Kidney (tissue), 14 donors: Measurements from ENCODE around the gene FSHR. TPM values are rescaled to one million over a fixed set of nuclear protein-coding genes. Genes with fewer than 3 reads are reported as not detected.

Experiments used
- DNase-seq, 5 donors: peaks; one replicate each; pipeline ENCODE4 v3.0.0-alpha.2; 2013 to 2020
- FAIRE-seq: peaks from 2 replicates; lab custom pipeline; 2012; peaks lifted over from hg19 to GRCh38; lab: Jason Lieb, UNC
- H3K27ac ChIP-seq, 2 donors: one replicate each; pipeline ENCODE4 v1.7.0; 2013; ENCODE audit warnings: low read depth in 2 of 2, low read length in 2 of 2, inconsistent platforms in 1 of 2
- H3K27me3 ChIP-seq: one replicate; pipeline ENCODE4 v1.7.1; 2013; ENCODE audit warnings: low read length, inconsistent platforms; ENCODE audit not compliant: control insufficient read depth, insufficient read depth
- H3K36me3 ChIP-seq, 3 donors: one replicate each; pipeline versions ENCODE4 v1.7.0 to v1.7.1; 2013; ENCODE audit warnings: low read length in 3 of 3, control low read depth in 1 of 3, inconsistent platforms in 1 of 3; ENCODE audit not compliant: insufficient read depth in 3 of 3, control insufficient read depth in 2 of 3
- H3K4me1 ChIP-seq, 3 donors: one replicate each; pipeline versions ENCODE4 v1.7.0 to v1.7.1; 2013; ENCODE audit warnings: low read length in 3 of 3, inconsistent platforms in 1 of 3, low read depth in 1 of 3; ENCODE audit not compliant: control insufficient read depth in 2 of 3, insufficient read depth in 2 of 3
- H3K4me3 ChIP-seq, 3 donors: one replicate each; pipeline versions ENCODE4 v1.7.0 to v1.8.1; 2013; ENCODE audit warnings: low read length in 3 of 3, control low read depth in 1 of 3, inconsistent platforms in 1 of 3
- H3K9ac ChIP-seq, 3 donors: one replicate each; pipeline versions ENCODE4 v1.7.0 to v1.7.1; 2013; ENCODE audit warnings: low read length in 3 of 3, control low read depth in 1 of 3, inconsistent platforms in 1 of 3
- H3K9me3 ChIP-seq, 3 donors: one replicate each; pipeline versions ENCODE4 v1.7.0 to v1.7.1; 2013; ENCODE audit warnings: low read length in 3 of 3, control low read depth in 1 of 3, inconsistent platforms in 1 of 3; ENCODE audit not compliant: control insufficient read depth in 2 of 3, insufficient read depth in 1 of 3
- CTCF ChIP-seq: IDR thresholded peaks from 3 replicates; pipeline ENCODE4 v1.5.1; 2012; ENCODE audit warnings: mild to moderate bottlenecking, moderate library complexity, borderline replicate concordance; ENCODE audit not compliant: insufficient read depth; ENCODE audit errors: extremely low read depth
- intact Hi-C: fragments of 100-400 bp; cut with DNase I; formaldehyde crosslinking; loops from one replicate; pipeline ENCODE4 v1.11.1; 2022
- polyA plus RNA-seq: library from polyadenylated mRNA; stranded (reverse); fragments of 350-450 nt; fragmentation: Illumina TruSeq; extraction: RNeasy Lipid Tissue Mini Kit (QIAGEN cat#74804); gene quantifications from one replicate; pipeline ENCODE4 v1.2.3, GENCODE V29; 2014; ENCODE audit warnings: low read depth, low replicate concordance; ENCODE audit not compliant: insufficient read depth
- total RNA-seq: library from RNA; stranded (reverse); fragmentation: NEBNext Ultra II Directional; extraction: Animal tissue kit (Norgen Biotek cat#: 25700); gene quantifications from one replicate; pipeline ENCODE4 v1.2.1, GENCODE V29; 2021
- donor health status: control.
- donor health status: control.
- donor health status: control.
- donor health status: control.
- donor health status: control.
- donor health status: DM: yes; HTN: yes; CAD: no.
- donor health status: Normal renal cell carcinoma (clear cell type).

Gene FSHR
- total and polyA plus RNA-seq, 2 donors from 2014 or later: 0.54 TPM; not detected in 1

- Histone ChIP-seq H3K4me1 (no peaks in the 10 kb centered on the region), H3K27me3 (no peaks in the 10 kb centered on the region), H3K27ac (no peak overlapping the region), H3K9me3 (peaks cover 0 to 4% (median 0%) of the 10 kb centered on the region in 3 donors), H3K9ac (no peak overlapping the region), H3K36me3 (no peaks in the 10 kb centered on the region), H3K4me3 (no peak overlapping the region)
- FAIRE-seq (no peak), DNase-seq (no peak)
- no peak for TF ChIP-seq CTCF
- intact Hi-C loops: no loop called here
Observed at GRCh38 chr2:49167131-49167530, 12.8 kb upstream of the FSHR start.

GRCh38 chr2:49165662-49166061, 11.3 kb upstream of the FSHR start:
- no peak overlapping the region for H3K9ac ChIP-seq
- no peaks in the 10 kb centered on the region for H3K4me1 ChIP-seq
- intact Hi-C loops: no loop called here
- no peak overlapping the region for H3K4me3 ChIP-seq
- H3K9me3 ChIP-seq: peaks cover 0 to 4% (median 0%) of the 10 kb centered on the region in 3 donors
- H3K27ac ChIP-seq: no peak overlapping the region
- no peaks in the 10 kb centered on the region for H3K27me3 ChIP-seq
- no peaks in the 10 kb centered on the region for H3K36me3 ChIP-seq
- no peak for TF ChIP-seq CTCF
- FAIRE-seq: no peak
- no peak for DNase-seq

GRCh38 chr2:49164729-49165128, 10.4 kb upstream of the FSHR start:
- intact Hi-C loops: no loop called here
- H3K9ac ChIP-seq: no peak overlapping the region
- DNase-seq (no peak), FAIRE-seq (no peak)
- no peak overlapping the region for H3K27ac ChIP-seq
- H3K4me1 ChIP-seq: no peaks in the 10 kb centered on the region
- no peaks in the 10 kb centered on the region for H3K9me3 ChIP-seq
- H3K4me3 ChIP-seq: no peak overlapping the region
- TF ChIP-seq CTCF: no peak
- no peaks in the 10 kb centered on the region for H3K36me3 ChIP-seq
- no peaks in the 10 kb centered on the region for H3K27me3 ChIP-seq

- H3K4me1 ChIP-seq: no peaks in the 10 kb centered on the region
- FAIRE-seq: no peak
- no peak overlapping the region for H3K4me3 ChIP-seq
- H3K36me3 ChIP-seq: no peaks in the 10 kb centered on the region
- no peak for DNase-seq
- no peaks in the 10 kb centered on the region for H3K9me3 ChIP-seq
- no peak overlapping the region for H3K27ac ChIP-seq
- intact Hi-C loops: no loop called here
- no peak for TF ChIP-seq CTCF
- H3K9ac ChIP-seq: no peak overlapping the region
- no peaks in the 10 kb centered on the region for H3K27me3 ChIP-seq
Observed at GRCh38 chr2:49162151-49162550, 7.8 kb upstream of the FSHR start.
